KMS-11 (cell line): ENCODE measurements around the gene FBXL5.

Source experiments
- H2AFZ ChIP-seq: fragments of 200-600 bp; sonication (generic); 2 replicates; pipeline ENCODE4 v1.6.1; 2016; ENCODE audit warnings: antibody characterized with exemption, mixed run types, low read depth
- H3K27ac ChIP-seq: fragments of 200-600 bp; sonication (generic); 2 replicates; pipeline ENCODE4 v1.6.1; 2016; ENCODE audit warnings: mild to moderate bottlenecking, mixed run types
- H3K27me3 ChIP-seq: fragments of 200-600 bp; sonication (generic); 2 replicates; pipeline ENCODE4 v1.6.1; 2017; ENCODE audit warnings: mild to moderate bottlenecking, low read depth, mixed run types, moderate library complexity; ENCODE audit not compliant: insufficient read depth
- H3K36me3 ChIP-seq: fragments of 200-600 bp; sonication (generic); 2 replicates; pipeline ENCODE4 v1.6.1; 2017; ENCODE audit warnings: mild to moderate bottlenecking, mixed run types; ENCODE audit not compliant: insufficient read depth
- H3K4me1 ChIP-seq: fragments of 200-600 bp; sonication (generic); 2 replicates; pipeline ENCODE4 v1.6.1; 2016; ENCODE audit warnings: mild to moderate bottlenecking, low read depth, mixed run types; ENCODE audit not compliant: poor library complexity, severe bottlenecking
- H3K4me2 ChIP-seq: fragments of 200-600 bp; sonication (generic); 2 replicates; pipeline ENCODE4 v1.7.0; 2016; ENCODE audit warnings: mild to moderate bottlenecking, mixed run types
- H3K4me3 ChIP-seq: fragments of 200-600 bp; sonication (generic); IDR thresholded peaks from 2 replicates; pipeline ENCODE4 v1.6.1; 2017; ENCODE audit warnings: low read depth, low read length, mixed read lengths; ENCODE audit not compliant: insufficient read depth
- H3K79me2 ChIP-seq: fragments of 200-600 bp; sonication (generic); 2 replicates; pipeline ENCODE4 v1.6.1; 2016; ENCODE audit warnings: low read depth, mixed run types; ENCODE audit not compliant: insufficient read depth
- H3K9ac ChIP-seq: fragments of 200-600 bp; sonication (generic); 2 replicates; pipeline ENCODE4 v1.6.1; 2016; ENCODE audit warnings: mild to moderate bottlenecking, mixed run types
- H4K20me1 ChIP-seq: fragments of 200-600 bp; sonication (generic); 2 replicates; pipeline ENCODE4 v1.6.1; 2016; ENCODE audit warnings: mild to moderate bottlenecking, mixed run types; ENCODE audit not compliant: insufficient read depth
- CTCF ChIP-seq: fragments of 200-600 bp; sonication (generic); conservative IDR thresholded peaks from 2 replicates; pipeline ENCODE4 v1.6.1; 2017; ENCODE audit warnings: low read depth, mild to moderate bottlenecking, antibody characterized with exemption, low read length, moderate library complexity, mixed read lengths

The FBXL5 gene

GRCh38 chr4:15692602-15693001 is 37.4 kb upstream of the FBXL5 start:
- TF ChIP-seq CTCF, result no peak
- Histone ChIP-seq H3K27ac (no peak overlapping the region), H2AFZ (no peak overlapping the region), H3K4me3 (no peak overlapping the region), H3K27me3 (no peaks in the 10 kb centered on the region), H3K9ac (no peak overlapping the region), H3K4me2 (no peak overlapping the region), H3K36me3 (no peaks in the 10 kb centered on the region), H3K79me2 (no peaks in the 10 kb centered on the region), H3K4me1 (no peaks in the 10 kb centered on the region), H4K20me1 (no peaks in the 10 kb centered on the region)

- H3K4me2 ChIP-seq, result no peak overlapping the region
- no peak overlapping the region for H3K27ac ChIP-seq
- H3K27me3 ChIP-seq, result no peaks in the 10 kb centered on the region
- H3K4me3 ChIP-seq, result no peak overlapping the region
- H3K9ac ChIP-seq, result no peak overlapping the region
- H4K20me1 ChIP-seq, result no peaks in the 10 kb centered on the region
- no peak for TF ChIP-seq CTCF
- no peaks in the 10 kb centered on the region for H3K36me3 ChIP-seq
- no peaks in the 10 kb centered on the region for H3K79me2 ChIP-seq
- no peaks in the 10 kb centered on the region for H3K4me1 ChIP-seq
- H2AFZ ChIP-seq, result no peak overlapping the region
These were observed 36.4 kb upstream of the FBXL5 start for GRCh38 chr4:15691346-15692135.

GRCh38 chr4:15690020-15690809 is 35.1 kb upstream of the FBXL5 start:
- Histone ChIP-seq H3K4me2 (no peak overlapping the region), H3K36me3 (no peaks in the 10 kb centered on the region), H3K27ac (no peak overlapping the region), H3K27me3 (no peaks in the 10 kb centered on the region), H3K4me1 (no peaks in the 10 kb centered on the region), H3K4me3 (no peak overlapping the region), H4K20me1 (no peaks in the 10 kb centered on the region), H3K79me2 (no peaks in the 10 kb centered on the region), H2AFZ (no peak overlapping the region), H3K9ac (no peak overlapping the region)
- no peak for TF ChIP-seq CTCF

GRCh38 chr4:15689540-15689939 is 34.4 kb upstream of the FBXL5 start:
- Histone ChIP-seq H3K4me3 (no peak overlapping the region), H3K4me1 (no peaks in the 10 kb centered on the region), H3K9ac (no peak overlapping the region), H4K20me1 (no peaks in the 10 kb centered on the region), H3K79me2 (no peaks in the 10 kb centered on the region), H3K27me3 (no peaks in the 10 kb centered on the region), H3K27ac (no peak overlapping the region), H2AFZ (no peak overlapping the region), H3K36me3 (no peaks in the 10 kb centered on the region), H3K4me2 (no peak overlapping the region)
- TF ChIP-seq CTCF, result no peak
